ENCODE results near the gene NDUFV1. TPM values are rescaled to one million over a fixed set of nuclear protein-coding genes. Genes with fewer than 3 reads are reported as not detected.

NDUFV1 gene
- total and polyA plus RNA-seq, 12 donors = 84.2 to 439 (median 244) TPM

- H3K4me1 ChIP-seq (replicated peaks in 1 of 2) = no peaks in the 10 kb centered on the region
- H3K27me3 ChIP-seq = no peaks in the 10 kb centered on the region
- H3K27ac ChIP-seq = no peak overlapping the region
- intact Hi-C loops (cut with DNase I) = no loop called here
- no peak for TF ChIP-seq CTCF (IDR thresholded peaks at IDR 0.05)
- no peak for TF ChIP-seq POLR2A (IDR thresholded peaks at IDR 0.05)
- H3K36me3 ChIP-seq (replicated peaks in 1 of 2) = no peaks in the 10 kb centered on the region
- no peak for DNase-seq
- H3K9me3 ChIP-seq (replicated peaks in 1 of 3) = no peaks in the 10 kb centered on the region
- no peak overlapping the region for H3K4me3 ChIP-seq
- 40 to 52% (median 46%) methylated on average over 13 of the region's 13 CpGs for WGBS, 4 donors
These were observed 45.4 kb downstream of the NDUFV1 start for GRCh38 chr11:67651976-67652781.

- WGBS, 4 donors = 74 to 79% (median 76%) methylated on average over 14 to 15 of the region's 15 CpGs
- no peaks in the 10 kb centered on the region for H3K4me1 ChIP-seq (replicated peaks in 1 of 2)
- TF ChIP-seq CTCF (IDR thresholded peaks at IDR 0.05) = no peak
- no peak for TF ChIP-seq POLR2A (IDR thresholded peaks at IDR 0.05)
These were observed 46.5 kb downstream of the NDUFV1 start for GRCh38 chr11:67652965-67653845.

GRCh38 chr11:67654225-67654624, 47.5 kb downstream of the NDUFV1 start:
- H3K4me1 ChIP-seq (replicated peaks in 1 of 2) = no peaks in the 10 kb centered on the region
- WGBS, 4 donors = 71 to 79% (median 73%) methylated on average over 9 of the region's 9 CpGs
- no peaks in the 10 kb centered on the region for H3K27me3 ChIP-seq
- no peaks in the 10 kb centered on the region for H3K9me3 ChIP-seq (replicated peaks in 1 of 3)
- no peaks in the 10 kb centered on the region for H3K36me3 ChIP-seq (replicated peaks in 1 of 2)
- no peak overlapping the region for H3K4me3 ChIP-seq
- no peak for DNase-seq
- intact Hi-C loops (cut with DNase I) = no loop called here
- TF ChIP-seq POLR2A (IDR thresholded peaks at IDR 0.05) (no peak), CTCF (IDR thresholded peaks at IDR 0.05) (no peak)
- no peak overlapping the region for H3K27ac ChIP-seq

More at GRCh38 chr11:67652965-67653845, 46.5 kb downstream of the NDUFV1 start:
- H3K4me3 ChIP-seq = no peak overlapping the region
- intact Hi-C loops (cut with DNase I) = no loop called here
- no peak for DNase-seq
- H3K36me3 ChIP-seq (replicated peaks in 1 of 2) = no peaks in the 10 kb centered on the region
- H3K27me3 ChIP-seq = no peaks in the 10 kb centered on the region
- H3K9me3 ChIP-seq (replicated peaks in 1 of 3) = no peaks in the 10 kb centered on the region
- H3K27ac ChIP-seq = no peak overlapping the region

- H3K27ac ChIP-seq = no peak overlapping the region
- 79 to 91% (median 87%) methylated on average over 3 to 4 of the region's 4 CpGs for WGBS, 4 donors
- no peaks in the 10 kb centered on the region for H3K36me3 ChIP-seq (replicated peaks in 1 of 2)
- no peak for TF ChIP-seq CTCF (IDR thresholded peaks at IDR 0.05)
- TF ChIP-seq POLR2A (IDR thresholded peaks at IDR 0.05) = no peak
- no peak for DNase-seq
- no peaks in the 10 kb centered on the region for H3K27me3 ChIP-seq
- no peak overlapping the region for H3K4me3 ChIP-seq
- no peaks in the 10 kb centered on the region for H3K9me3 ChIP-seq (replicated peaks in 1 of 3)
- no peaks in the 10 kb centered on the region for H3K4me1 ChIP-seq (replicated peaks in 1 of 2)
- intact Hi-C loops (cut with DNase I) = no loop called here
These were observed 49.7 kb downstream of the NDUFV1 start for GRCh38 chr11:67656278-67656922.
